K562 (cell line): ENCODE results near the gene C2orf76. TPM values are rescaled to one million over a fixed set of nuclear protein-coding genes. Genes with fewer than 3 reads are reported as not detected.

Experiments
- ATAC-seq: fragments of 200-7000 bp; cut with Tn5 transposase; 3 replicates; pipeline ENCODE4 v1.9.1; 2020; ENCODE audit warnings: moderate library complexity
- BruUV-seq: library from RNA; stranded (reverse); fragments of 400-500 nt; replicated peaks from 2 replicates; lab custom pipeline; 2021; lab: Mats Ljungman, UMichigan
- CTCF ChIA-PET: fragments of 300-600 bp; formaldehyde crosslinking; extraction: SDS; loops from one replicate; lab custom pipeline; 2021; ENCODE audit warnings: low intra/inter-chr PET ratio; lab: Yijun Ruan, JAX
- POLR2A ChIA-PET: fragments of 300-600, 350-650 bp; sonication (Branson Sonifier 250); formaldehyde crosslinking; extraction: SDS; loops from one replicate; lab custom pipeline; 2021; ENCODE audit warnings: antibody characterized with exemption, inconsistent platforms; lab: Yijun Ruan, JAX
- DNase-seq, 4 experiments: peaks; one replicate each; pipeline versions ENCODE4 v3.0.0 to v3.0.0-alpha.2; 2011 to 2018; ENCODE audit warnings: low spot score in 3 of 4, mixed read lengths in 3 of 4; ENCODE audit errors: extremely low read depth in 1 of 4
- FAIRE-seq: peaks from 2 replicates; lab custom pipeline; 2011; peaks lifted over from hg19 to GRCh38; lab: Jason Lieb, UNC
- H2AFZ ChIP-seq: 2 replicates; pipeline ENCODE4 v1.6.0; 2011; ENCODE audit warnings: low read depth, low read length, control low read depth, inconsistent platforms
- H3K27ac ChIP-seq: fragments of 200-600 bp; 3 replicates; pipeline ENCODE4 v1.8.0; 2011; ENCODE audit warnings: low read depth, mild to moderate bottlenecking, control low read depth, inconsistent platforms, low read length, moderate library complexity, mixed read lengths; ENCODE audit errors: extremely low read depth
- H3K27me3 ChIP-seq, 2 experiments: fragments of 300-600 bp in 1 of 2; 2 replicates in 1 of 2; 3 replicates in 1 of 2; pipeline versions ENCODE4 v1.6.0 to v1.8.0; 2011; ENCODE audit warnings: inconsistent platforms in 2 of 2, low read length in 2 of 2, mild to moderate bottlenecking in 1 of 2, mixed read lengths in 1 of 2, moderate library complexity in 1 of 2; ENCODE audit not compliant: control insufficient read depth in 2 of 2, insufficient read depth in 2 of 2
- H3K36me3 ChIP-seq: fragments of 300-600 bp; 3 replicates; pipeline ENCODE4 v1.8.0; 2011; ENCODE audit warnings: mild to moderate bottlenecking, low read length, inconsistent platforms; ENCODE audit not compliant: control insufficient read depth, insufficient read depth
- H3K4me1 ChIP-seq, 2 experiments: fragments of 200-600 bp in 1 of 2; replicated peaks in 1 of 2; 2 replicates in 1 of 2; 3 replicates in 1 of 2; pipeline versions ENCODE4 v1.5.1 to v1.8.0; 2011; ENCODE audit warnings: inconsistent platforms in 2 of 2, low read length in 2 of 2, mild to moderate bottlenecking in 1 of 2, mixed read lengths in 1 of 2, moderate library complexity in 1 of 2; ENCODE audit not compliant: control insufficient read depth in 2 of 2, insufficient read depth in 2 of 2
- H3K4me2 ChIP-seq: 2 replicates; pipeline ENCODE4 v1.6.1; 2011; ENCODE audit warnings: low read length, control low read depth, inconsistent platforms, mixed read lengths; ENCODE audit not compliant: insufficient read depth
- H3K4me3 ChIP-seq: fragments of 200-600 bp; sonication (generic), shearing (Covaris generic); 2 replicates; pipeline ENCODE4 v1.5.1; 2016; ENCODE audit warnings: control low read depth, inconsistent platforms
- H3K79me2 ChIP-seq: fragments of 200-600 bp; 3 replicates; pipeline ENCODE4 v1.8.0; 2011; ENCODE audit warnings: low read length, inconsistent platforms; ENCODE audit not compliant: control insufficient read depth, insufficient read depth
- H3K9ac ChIP-seq, 2 experiments: 2 replicates each; pipeline versions ENCODE4 v1.6.0 to v1.6.1; 2011; ENCODE audit warnings: low read depth in 2 of 2, low read length in 2 of 2, control low read depth in 1 of 2, inconsistent platforms in 1 of 2, mild to moderate bottlenecking in 1 of 2, mixed read lengths in 1 of 2; ENCODE audit not compliant: insufficient read depth in 1 of 2
- H3K9me1 ChIP-seq: one replicate; pipeline ENCODE4 v1.6.0; 2011; ENCODE audit warnings: inconsistent platforms, mild to moderate bottlenecking, low read length, moderate library complexity; ENCODE audit not compliant: control insufficient read depth, insufficient read depth
- H3K9me3 ChIP-seq: replicated peaks from 2 replicates; pipeline ENCODE4 v1.5.1; 2011; ENCODE audit warnings: low read depth, low read length, inconsistent platforms; ENCODE audit not compliant: control insufficient read depth, insufficient read depth
- H4K20me1 ChIP-seq: replicated peaks from 2 replicates; pipeline ENCODE4 v1.6.1; 2011; ENCODE audit warnings: low read length, inconsistent platforms, mixed read lengths; ENCODE audit not compliant: control insufficient read depth, insufficient read depth
- HDAC2 ChIP-seq: fragments of 450-650 bp; IDR thresholded peaks from 2 replicates; pipeline ENCODE4 v1.6.1; 2016; ENCODE audit warnings: mild to moderate bottlenecking
- HNRNPLL ChIP-seq: fragments of 200-400 bp; formaldehyde crosslinking; IDR thresholded peaks from 2 replicates; pipeline ENCODE4 v1.6.1; 2017; ENCODE audit warnings: low read length, low read depth, mild to moderate bottlenecking; ENCODE audit not compliant: poor library complexity, severe bottlenecking
- JUNB ChIP-seq: fragments of 450-650 bp; formaldehyde crosslinking; conservative IDR thresholded peaks from 2 replicates; pipeline ENCODE4 v1.4.0; 2020; ENCODE audit warnings: mild to moderate bottlenecking
- KHSRP ChIP-seq: fragments of 450-650 bp; IDR thresholded peaks from 2 replicates; pipeline ENCODE4 v1.6.1; 2017
- LARP7 ChIP-seq: fragments of 450-650 bp; IDR thresholded peaks from 2 replicates; pipeline ENCODE4 v1.6.1; 2016
- SIN3A ChIP-seq, 2 experiments: fragments of 150-350 bp in 1 of 2; IDR thresholded peaks; 2 replicates each; pipeline ENCODE4 v1.6.1; 2011 to 2016; ENCODE audit warnings: borderline replicate concordance in 2 of 2, low read depth in 2 of 2, low read length in 2 of 2, mild to moderate bottlenecking in 2 of 2, moderate library complexity in 2 of 2; ENCODE audit not compliant: control insufficient read depth in 1 of 2
- SP1 ChIP-seq: sonication (generic); formaldehyde crosslinking; IDR thresholded peaks from 2 replicates; pipeline ENCODE4 v1.8.1; 2022; ENCODE audit warnings: mild to moderate bottlenecking, missing genetic modification reagents
- ZNF253 ChIP-seq: fragments of 250-450 bp; sonication (Bioruptor Pico); conservative IDR thresholded peaks from 2 replicates; pipeline ENCODE4 v1.6.1; 2021; ENCODE audit warnings: mild to moderate bottlenecking
- ZNF347 ChIP-seq: fragments of 450-650 bp; formaldehyde crosslinking; IDR thresholded peaks from 2 replicates; pipeline ENCODE4 v1.4.0; 2020; ENCODE audit warnings: low read depth, mild to moderate bottlenecking, moderate library complexity
- ZNF77 ChIP-seq: fragments of 250-450 bp; sonication (Bioruptor Pico); IDR thresholded peaks from 2 replicates; pipeline ENCODE4 v1.5.0; 2020
- WGBS: fragments of 100-300 bp; shearing (Covaris generic); methylation state at CpG from one replicate; pipeline ENCODE4 v1.1.6; 2016; ENCODE audit warnings: low coverage, mixed read lengths; ENCODE audit not compliant: insufficient coverage; ENCODE audit errors: missing lambda C conversion rate; 5-methylcytosine and 5-hydroxymethylcytosine counted together
- in situ Hi-C: fragments of 300-500 bp; cut with MboI; formaldehyde crosslinking; loops from 4 replicates; pipeline ENCODE4 v1.15.0; 2018; ENCODE audit warnings: inconsistent platforms, mixed read lengths
- intact Hi-C: fragments of 100-400 bp; cut with micrococcal nuclease; formaldehyde crosslinking; loops from 2 replicates; pipeline ENCODE4 v1.14.2; 2022
- polyA plus RNA-seq, 8 experiments: library from polyadenylated mRNA; depleted of rRNA in 4 of 8; stranded (reverse) in 5 of 8; unstranded in 3 of 8; fragments of >200 nt; fragmentation: Nextera tagmentation in 2 of 8; fragmentation: Illumina TruSeq in 1 of 8; extraction: Ambion mirVana in 2 of 8; extraction: Trizol in 1 of 8; gene quantifications; 2 replicates each; pipeline versions ENCODE4 v1.2.1 to v1.2.3, GENCODE V29; 2011 to 2014; ENCODE audit warnings: inconsistent platforms in 1 of 8, missing spikeins in 1 of 8
- total RNA-seq, 7 experiments: library from RNA; depleted of rRNA in 6 of 7; stranded (reverse); fragments of >200 nt in 6 of 7; fragmentation: Illumina TruSeq in 2 of 7; extraction: Trizol in 2 of 7; gene quantifications; 2 replicates each; pipeline versions ENCODE4 v1.2.1 to v1.2.3, GENCODE V29; 2011 to 2021; ENCODE audit warnings: low replicate concordance in 1 of 7
- TF ChIP-seq, protein P1 (sequence below): fragments of 450-650 bp; IDR thresholded peaks from one replicate; pipeline ENCODE4 v1.6.1; 2018; ENCODE audit warnings: mild to moderate bottlenecking, moderate library complexity; ENCODE audit not compliant: partially characterized antibody
- TF ChIP-seq, protein P2 (sequence below): fragments of 250-450 bp; sonication (Bioruptor Pico); IDR thresholded peaks from 2 replicates; pipeline ENCODE4 v1.8.0; 2021; ENCODE audit warnings: mild to moderate bottlenecking, moderate library complexity

C2orf76 gene
- total and polyA plus RNA-seq, 9 of the 15 experiments (the other 6 are each of a cell fraction or from before 2014, with no cell fraction given), result 4.8 to 26.2 (median 14.5) TPM

DNA sequence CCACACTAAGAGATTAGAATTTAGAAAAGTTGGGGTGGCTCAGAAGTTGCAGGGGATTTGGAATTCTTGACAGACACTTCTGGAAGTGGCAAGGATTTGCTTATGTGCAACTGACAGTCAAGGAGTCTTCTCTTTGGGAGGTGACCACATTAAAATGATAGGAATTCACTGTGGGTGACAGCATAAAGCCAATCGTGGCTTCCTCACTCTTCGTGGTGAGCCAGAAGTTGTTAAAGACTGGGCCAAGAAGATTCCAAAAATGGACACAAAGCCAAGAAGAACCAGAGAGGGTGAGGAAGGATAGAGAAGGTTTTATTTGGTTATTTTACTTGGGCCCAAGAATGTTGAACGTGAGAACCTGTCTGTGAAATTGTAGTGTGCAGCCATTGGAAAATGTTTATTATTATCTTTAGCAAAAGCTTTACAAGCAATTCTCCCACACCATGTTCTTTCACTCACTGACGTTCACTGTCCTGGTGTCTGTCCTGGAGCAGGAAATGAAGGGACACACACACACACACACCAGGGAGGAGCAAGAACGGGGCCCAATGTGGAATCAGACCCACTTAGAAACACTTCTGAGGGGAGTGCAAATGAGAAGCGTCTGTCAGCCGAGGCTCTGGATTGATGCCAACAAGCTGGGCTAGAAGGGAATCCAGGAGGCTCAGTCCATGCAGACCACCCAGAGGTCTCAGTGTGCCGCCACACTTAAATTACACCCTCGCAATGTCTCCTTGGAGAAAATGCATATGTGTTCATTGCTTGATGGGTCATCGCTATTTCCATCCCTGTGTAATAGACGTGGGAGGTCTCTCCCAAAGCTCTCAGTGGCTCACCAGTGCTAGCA, 105.8 kb downstream of the C2orf76 start (continued):
- TF ChIP-seq, protein P1, sequence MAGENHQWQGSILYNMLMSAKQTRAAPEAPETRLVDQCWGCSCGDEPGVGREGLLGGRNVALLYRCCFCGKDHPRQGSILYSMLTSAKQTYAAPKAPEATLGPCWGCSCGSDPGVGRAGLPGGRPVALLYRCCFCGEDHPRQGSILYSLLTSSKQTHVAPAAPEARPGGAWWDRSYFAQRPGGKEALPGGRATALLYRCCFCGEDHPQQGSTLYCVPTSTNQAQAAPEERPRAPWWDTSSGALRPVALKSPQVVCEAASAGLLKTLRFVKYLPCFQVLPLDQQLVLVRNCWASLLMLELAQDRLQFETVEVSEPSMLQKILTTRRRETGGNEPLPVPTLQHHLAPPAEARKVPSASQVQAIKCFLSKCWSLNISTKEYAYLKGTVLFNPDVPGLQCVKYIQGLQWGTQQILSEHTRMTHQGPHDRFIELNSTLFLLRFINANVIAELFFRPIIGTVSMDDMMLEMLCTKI, result no peak
- TF ChIP-seq LARP7, result no peak
- TF ChIP-seq SIN3A (IDR thresholded peaks at IDR 0.05; ENCODE audit: borderline replicate concordance in 2 of 2, control insufficient read depth in 1 of 2, low read depth in 2 of 2, low read length in 2 of 2), result no peak
- no peak for TF ChIP-seq HDAC2

DNA sequence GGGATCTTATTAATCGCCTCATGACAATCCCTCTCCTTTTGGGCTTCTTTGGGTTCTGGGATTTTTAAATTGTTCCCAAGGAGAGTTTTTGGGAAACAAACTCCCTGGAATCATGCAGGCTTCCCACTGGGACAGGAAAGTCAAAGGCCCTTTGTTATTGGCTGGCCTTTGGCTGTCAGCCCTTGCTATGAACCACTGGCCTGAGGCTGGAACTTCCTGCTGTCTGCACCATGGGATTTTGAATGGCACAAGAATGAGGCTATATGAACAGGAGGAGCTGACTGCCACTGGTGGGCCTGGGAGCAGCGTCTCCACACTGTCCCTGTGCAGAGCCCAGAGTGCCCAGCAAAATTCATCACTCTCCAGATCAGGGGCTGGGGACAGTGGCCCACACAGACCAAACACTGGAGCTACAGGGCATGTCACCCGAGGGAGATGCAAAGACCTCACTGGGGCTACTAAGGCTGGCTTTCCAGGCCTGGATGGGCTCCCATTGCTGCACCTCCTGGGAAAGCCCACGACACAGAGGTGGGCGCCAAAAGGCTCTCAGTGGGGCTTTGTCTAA, 107.3 kb downstream of the C2orf76 start:
- TF ChIP-seq JUNB (CRISPR knock-in tag) (no peak), KHSRP (no peak), ZNF77 (no peak), ZNF253 (no peak), SP1 (CRISPR knock-in tag) (no peak), ZNF347 (no peak), HNRNPLL (no peak)
- TF ChIP-seq, protein P2, sequence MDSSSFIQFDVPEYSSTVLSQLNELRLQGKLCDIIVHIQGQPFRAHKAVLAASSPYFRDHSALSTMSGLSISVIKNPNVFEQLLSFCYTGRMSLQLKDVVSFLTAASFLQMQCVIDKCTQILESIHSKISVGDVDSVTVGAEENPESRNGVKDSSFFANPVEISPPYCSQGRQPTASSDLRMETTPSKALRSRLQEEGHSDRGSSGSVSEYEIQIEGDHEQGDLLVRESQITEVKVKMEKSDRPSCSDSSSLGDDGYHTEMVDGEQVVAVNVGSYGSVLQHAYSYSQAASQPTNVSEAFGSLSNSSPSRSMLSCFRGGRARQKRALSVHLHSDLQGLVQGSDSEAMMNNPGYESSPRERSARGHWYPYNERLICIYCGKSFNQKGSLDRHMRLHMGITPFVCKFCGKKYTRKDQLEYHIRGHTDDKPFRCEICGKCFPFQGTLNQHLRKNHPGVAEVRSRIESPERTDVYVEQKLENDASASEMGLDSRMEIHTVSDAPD (CRISPR knock-in tag), result no peak
- TF ChIP-seq, all 486 proteins: peak for 0
- POLR2A ChIA-PET, result interaction anchor here (0.5 to 1.0 kb wide), 4 partner anchors 12 to 247 kb away, joined by 3 read pairs; no protein-coding TSS in a partner anchor
- Histone ChIP-seq H4K20me1 (no peaks in the 10 kb centered on the region), H2AFZ (no peak overlapping the region), H3K4me3 (no peak overlapping the region), H3K79me2 (no peaks in the 10 kb centered on the region), H3K36me3 (peaks cover 57% of the 10 kb centered on the region; the same call in 2 of the 3 replicates), H3K9me1 (no peaks in the 10 kb centered on the region), H3K4me2 (no peak overlapping the region), H3K9me3 (no peaks in the 10 kb centered on the region), H3K9ac (no peak overlapping the region), H3K27ac (no peak overlapping the region), H3K27me3 (no peaks in the 10 kb centered on the region), H3K4me1 (peaks cover 0 to 7% of the 10 kb centered on the region in 2 experiments; a peak in 2 of 5 replicates)
- BruUV-seq, result no TSS peak
- WGBS, result 90% methylated on average over 5 of the region's 5 CpGs
- no peak for FAIRE-seq
- in situ Hi-C loops, result no loop called here
- no peak for ATAC-seq
- DNase-seq, result no peak
- CTCF ChIA-PET, result no interaction called here
- intact Hi-C loops, result no loop called here
